Subcutaneous abdominal adipose tissue (tissue), 5 donors: Measurements from ENCODE around the gene TUBA8.
"Not testable (repeated sequence)": the region's sequence is repeated elsewhere in the genome, so short reads cannot be mapped to it uniquely, and the experiment has no call there.

ENCODE experiments used
- H3K27ac ChIP-seq: one replicate; pipeline ENCODE4 v1.7.0; 2013; ENCODE audit warnings: low read depth, mild to moderate bottlenecking, inconsistent platforms, low read length, moderate library complexity
- H3K27me3 ChIP-seq, 5 donors: one replicate each; pipeline ENCODE4 v1.7.0; 2013; ENCODE audit warnings: low read length in 5 of 5, inconsistent platforms in 1 of 5; ENCODE audit not compliant: control insufficient read depth in 5 of 5, insufficient read depth in 4 of 5
- H3K36me3 ChIP-seq, 5 donors: one replicate each; pipeline ENCODE4 v1.7.0; 2013; ENCODE audit warnings: low read length in 5 of 5; ENCODE audit not compliant: control insufficient read depth in 5 of 5, insufficient read depth in 5 of 5
- H3K4me1 ChIP-seq, 5 donors: one replicate each; pipeline ENCODE4 v1.7.0; 2013; ENCODE audit warnings: low read length in 5 of 5, mild to moderate bottlenecking in 3 of 5, moderate library complexity in 1 of 5; ENCODE audit not compliant: control insufficient read depth in 5 of 5, insufficient read depth in 5 of 5
- H3K4me3 ChIP-seq, 5 donors: one replicate each; pipeline ENCODE4 v1.7.0; 2013; ENCODE audit warnings: low read length in 5 of 5, low read depth in 1 of 5
- H3K9ac ChIP-seq, 5 donors: one replicate each; pipeline ENCODE4 v1.7.0; 2013; ENCODE audit warnings: low read length in 5 of 5, mild to moderate bottlenecking in 4 of 5, moderate library complexity in 3 of 5
- H3K9me3 ChIP-seq, 5 donors: one replicate each; pipeline ENCODE4 v1.7.0; 2013; ENCODE audit warnings: low read length in 5 of 5; ENCODE audit not compliant: control insufficient read depth in 5 of 5
- donor health status: healthy.
- donor health status: healthy.
- donor health status: healthy.
- donor health status: healthy.
- donor health status: healthy.

Gene TUBA8

DNA sequence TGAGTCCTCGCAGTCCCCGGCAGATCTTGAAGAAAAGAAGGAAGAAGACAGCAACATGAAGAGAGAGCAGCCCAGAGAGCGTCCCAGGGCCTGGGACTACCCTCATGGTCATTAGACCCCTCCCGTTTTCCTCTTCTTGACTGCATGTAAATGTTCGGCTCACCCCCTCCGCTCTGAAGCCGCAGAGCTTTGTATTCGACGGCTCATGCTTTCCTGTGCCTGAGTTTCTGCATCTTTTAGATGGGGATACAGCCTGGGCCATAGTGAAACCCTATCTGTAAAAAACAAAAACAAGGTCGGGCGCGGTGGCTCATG lies 47.1 kb downstream of the TUBA8 start:
- Histone ChIP-seq H3K9ac (no peak overlapping the region), H3K4me3 (no peak overlapping the region), H3K27me3 (no peaks in the 10 kb centered on the region), H3K36me3 (peaks cover 0 to 11% (median 3%) of the 10 kb centered on the region in 5 donors), H3K27ac (peak overlapping the region; percentile 41), H3K4me1 (peaks cover 3 to 8% (median 6%) of the 10 kb centered on the region in 5 donors), H3K9me3 (no peaks in the 10 kb centered on the region)

DNA sequence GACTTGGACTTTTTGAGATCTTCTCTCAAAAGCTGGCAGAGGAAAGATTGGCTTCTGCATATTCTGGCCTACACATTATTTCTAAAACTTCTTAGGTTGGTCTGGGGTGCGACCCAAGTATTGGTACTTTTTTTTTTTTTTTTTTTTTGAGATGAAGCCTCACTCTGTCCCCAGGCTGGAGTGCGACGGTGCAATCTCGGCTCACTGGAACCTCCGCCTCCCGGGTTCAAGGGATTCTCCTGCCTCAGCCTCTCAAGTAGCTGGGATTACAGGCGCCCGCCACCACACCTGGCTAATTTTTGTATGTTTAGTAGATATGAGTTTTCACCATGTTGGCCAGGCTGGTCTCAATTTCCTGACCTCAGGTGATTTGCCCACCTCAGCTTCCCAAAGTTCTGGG lies 50.0 kb downstream of the TUBA8 start:
- H3K9me3 ChIP-seq, H3K9ac ChIP-seq, H3K4me1 ChIP-seq, H3K27me3 ChIP-seq, H3K27ac ChIP-seq, H3K4me3 ChIP-seq: not testable (repeated sequence)
- H3K36me3 ChIP-seq, result peaks cover 0 to 15% (median 3%) of the 10 kb centered on the region in 5 donors

DNA sequence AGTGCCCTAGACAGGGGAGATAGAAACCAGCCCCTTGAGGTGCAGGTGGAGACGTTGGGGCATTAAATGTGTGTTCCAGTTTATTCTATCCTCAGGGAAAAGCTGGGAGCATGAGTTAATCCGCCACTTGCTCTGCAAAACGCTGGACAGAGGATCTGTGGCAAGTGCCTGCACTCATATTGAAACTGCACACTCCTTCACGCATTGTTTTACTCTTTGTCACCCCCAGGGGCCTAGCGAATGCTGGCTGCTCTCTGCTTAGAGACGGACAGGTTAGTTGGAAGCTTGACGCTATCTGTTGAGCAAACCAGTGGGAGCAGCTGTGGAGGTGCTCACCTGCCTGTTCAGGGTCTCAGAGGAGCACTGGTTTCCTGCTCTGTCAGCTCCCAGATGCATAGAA lies 53.2 kb downstream of the TUBA8 start:
- not testable (repeated sequence) for H3K9ac ChIP-seq
- H3K36me3 ChIP-seq, result peaks cover 0 to 22% (median 6%) of the 10 kb centered on the region in 5 donors

DNA sequence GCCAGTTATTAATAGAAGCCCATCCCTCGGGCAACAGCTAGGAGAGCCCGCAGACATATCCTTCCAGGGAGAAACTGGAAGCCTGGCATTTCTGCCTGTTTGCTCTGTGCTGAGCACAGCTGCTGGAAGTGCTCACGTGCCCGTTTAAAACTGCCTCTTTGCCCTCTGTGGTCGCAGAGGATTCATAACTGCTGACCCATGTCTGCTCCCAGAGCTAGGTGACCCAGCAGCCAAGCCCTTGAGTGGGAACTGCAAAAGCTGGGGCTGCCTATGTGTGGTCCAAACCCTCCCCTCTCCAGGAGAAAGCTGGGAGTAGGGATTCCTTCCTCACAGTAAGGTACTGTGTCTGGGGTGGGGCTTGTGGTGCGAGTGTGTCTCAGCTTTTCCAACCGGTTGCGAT lies 54.0 kb downstream of the TUBA8 start:
- H3K4me3 ChIP-seq, H3K27me3 ChIP-seq, H3K9me3 ChIP-seq, H3K4me1 ChIP-seq, H3K27ac ChIP-seq, H3K9ac ChIP-seq: not testable (repeated sequence)
- peaks cover 2 to 21% (median 6%) of the 10 kb centered on the region in 5 donors for H3K36me3 ChIP-seq

More for the DNA sequence above, 53.2 kb downstream of the TUBA8 start:
- H3K27ac ChIP-seq, H3K9me3 ChIP-seq, H3K4me1 ChIP-seq, H3K4me3 ChIP-seq, H3K27me3 ChIP-seq: not testable (repeated sequence)

DNA sequence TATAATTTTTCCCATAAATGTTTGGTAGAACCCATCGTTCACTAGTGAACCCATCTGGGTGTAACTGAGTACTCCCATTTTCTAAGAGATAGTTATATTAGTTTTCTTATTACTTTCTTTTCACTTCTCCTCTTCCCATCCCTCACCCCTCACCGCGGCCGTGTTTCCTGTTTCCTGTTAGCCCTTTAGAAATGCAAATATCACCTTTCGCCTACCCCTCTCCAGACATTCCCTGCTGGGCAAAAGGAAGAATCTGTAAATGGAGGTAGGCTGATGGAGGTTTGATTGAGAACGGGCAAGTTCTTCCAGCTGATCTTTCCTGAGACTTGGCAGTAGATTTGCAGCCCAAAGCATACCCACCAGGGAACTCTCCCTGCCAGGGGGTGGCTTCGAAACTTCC lies 54.7 kb downstream of the TUBA8 start:
- not testable (repeated sequence) for H3K4me3 ChIP-seq, H3K27ac ChIP-seq

DNA sequence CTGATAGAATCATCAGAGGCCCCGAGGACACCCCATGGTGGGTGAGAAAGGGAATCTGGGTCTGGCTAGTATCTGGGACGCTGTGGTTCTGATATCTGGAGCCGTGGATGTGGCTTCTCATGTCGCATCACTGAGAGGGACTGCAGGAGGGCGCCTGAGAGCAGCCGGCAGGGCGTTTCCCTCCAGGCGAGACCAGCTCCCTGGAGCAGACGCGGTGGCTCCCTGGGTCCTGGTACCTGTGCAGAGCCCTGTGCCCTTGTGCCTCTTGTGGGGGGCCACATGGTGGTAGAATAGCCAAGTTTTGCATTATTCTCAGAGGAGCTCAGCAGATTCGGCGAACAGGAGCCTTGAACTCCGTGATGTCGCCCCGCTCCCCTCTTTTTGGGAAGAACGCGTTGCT lies 59.7 kb downstream of the TUBA8 start:
- H3K9ac ChIP-seq, H3K27me3 ChIP-seq, H3K4me3 ChIP-seq, H3K27ac ChIP-seq, H3K4me1 ChIP-seq, H3K9me3 ChIP-seq: not testable (repeated sequence)
- H3K36me3 ChIP-seq, result peaks cover 0 to 26% (median 14%) of the 10 kb centered on the region in 5 donors

More for the DNA sequence above, 54.7 kb downstream of the TUBA8 start:
- not testable (repeated sequence) for H3K27me3 ChIP-seq, H3K9me3 ChIP-seq, H3K4me1 ChIP-seq, H3K9ac ChIP-seq
- H3K36me3 ChIP-seq, result peaks cover 3 to 22% (median 6%) of the 10 kb centered on the region in 5 donors

DNA sequence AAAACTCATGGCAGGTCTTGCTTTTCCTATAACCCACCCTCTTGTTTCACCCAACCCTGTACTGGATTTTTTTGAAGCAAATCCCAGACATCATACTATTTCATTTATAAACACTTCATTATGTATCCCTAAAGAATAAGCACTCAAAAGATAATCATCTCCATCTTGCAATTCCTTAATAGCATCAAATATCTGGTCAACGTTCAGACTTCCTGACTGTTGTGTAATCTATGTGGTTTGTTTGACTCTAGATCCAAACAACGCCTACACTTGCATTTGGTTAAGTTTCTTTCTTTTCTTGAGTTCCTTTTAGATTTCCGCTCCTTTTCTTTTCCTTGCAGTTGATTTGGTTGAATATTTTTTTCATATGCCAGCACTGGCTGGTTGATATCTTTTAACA lies 61.6 kb downstream of the TUBA8 start:
- not testable (repeated sequence) for H3K4me1 ChIP-seq, H3K27ac ChIP-seq, H3K9me3 ChIP-seq, H3K9ac ChIP-seq, H3K27me3 ChIP-seq, H3K4me3 ChIP-seq
- peaks cover 0 to 23% (median 14%) of the 10 kb centered on the region in 5 donors for H3K36me3 ChIP-seq

DNA sequence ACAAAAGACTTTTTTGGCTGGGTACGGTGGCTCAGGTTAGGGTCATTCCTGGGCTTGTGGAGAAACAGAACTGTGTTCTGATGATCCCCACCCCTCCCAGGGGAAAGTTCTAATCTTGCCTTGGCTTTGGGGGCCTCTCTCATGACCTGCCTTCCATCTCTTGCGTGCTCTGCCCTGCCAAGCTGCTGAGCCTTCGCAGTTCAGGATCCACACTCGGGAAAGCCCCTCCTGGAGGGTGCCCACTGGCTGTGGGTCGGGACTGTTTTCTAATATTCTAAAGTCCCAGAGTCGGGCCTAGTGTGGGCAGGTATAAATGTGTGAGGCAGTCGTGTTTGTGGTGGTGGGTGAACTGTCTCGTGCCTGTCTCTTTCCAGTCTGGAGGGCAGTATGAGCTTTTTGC lies 62.2 kb downstream of the TUBA8 start:
- peaks cover 0 to 21% (median 13%) of the 10 kb centered on the region in 5 donors for H3K36me3 ChIP-seq
- not testable (repeated sequence) for H3K4me3 ChIP-seq, H3K9ac ChIP-seq, H3K27me3 ChIP-seq, H3K9me3 ChIP-seq, H3K27ac ChIP-seq, H3K4me1 ChIP-seq

DNA sequence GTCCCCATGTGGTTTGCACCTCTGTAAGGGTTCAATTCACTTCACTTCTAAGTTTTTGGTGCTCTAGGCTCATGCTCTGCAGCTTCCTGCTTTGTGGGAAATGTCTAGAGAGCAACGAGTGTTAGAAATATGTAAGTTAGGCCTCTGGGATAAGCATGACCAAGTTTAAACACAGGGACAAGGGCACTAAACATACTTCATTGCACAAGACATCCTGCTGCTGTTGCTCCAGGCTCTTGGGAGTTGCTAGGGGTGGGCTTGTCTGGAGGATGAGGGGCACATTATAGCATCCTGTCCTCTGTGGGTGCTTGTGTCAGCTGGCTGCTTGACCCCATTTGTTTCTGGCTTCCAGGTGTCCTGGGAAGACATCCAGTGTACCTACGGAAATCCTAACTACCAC lies 62.8 kb downstream of the TUBA8 start:
- not testable (repeated sequence) for H3K4me3 ChIP-seq, H3K9ac ChIP-seq, H3K4me1 ChIP-seq, H3K9me3 ChIP-seq, H3K27ac ChIP-seq, H3K27me3 ChIP-seq
- peaks cover 0 to 15% (median 11%) of the 10 kb centered on the region in 5 donors for H3K36me3 ChIP-seq
